ENCODE results near the gene PDK1.

Gene PDK1

DNA sequence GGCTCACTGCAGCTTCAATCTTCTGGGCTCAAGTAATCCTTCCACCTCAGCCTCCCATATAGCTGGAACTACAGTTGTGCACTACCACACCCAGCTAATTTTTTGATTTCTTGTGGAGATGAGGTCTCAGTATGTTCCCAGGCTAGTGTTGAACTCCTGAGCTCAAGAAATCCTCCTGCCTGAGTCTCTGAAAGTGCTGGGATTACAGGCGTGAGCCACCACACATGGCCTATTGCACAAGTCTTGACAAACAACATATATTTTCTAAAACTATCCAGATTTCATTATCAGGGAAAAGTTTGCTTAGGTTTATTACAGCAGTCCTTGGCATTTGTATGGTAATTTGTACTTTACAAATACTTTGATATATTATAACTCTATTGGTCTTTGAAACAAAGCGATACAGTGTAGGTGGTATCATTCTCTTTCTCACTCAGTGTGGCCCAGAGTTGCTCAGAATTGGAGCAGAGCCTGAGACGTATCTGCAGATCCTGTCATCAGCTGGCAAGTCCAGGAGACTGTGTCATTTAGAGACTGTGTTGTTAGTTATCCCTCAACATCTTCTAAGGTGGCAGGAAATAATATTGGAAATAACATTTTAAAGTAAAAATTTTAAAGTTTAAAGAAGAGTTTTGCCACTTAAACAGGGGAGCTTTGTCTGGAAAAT, 41.4 kb downstream of the PDK1 start:
- no peak for DNase-seq

DNA sequence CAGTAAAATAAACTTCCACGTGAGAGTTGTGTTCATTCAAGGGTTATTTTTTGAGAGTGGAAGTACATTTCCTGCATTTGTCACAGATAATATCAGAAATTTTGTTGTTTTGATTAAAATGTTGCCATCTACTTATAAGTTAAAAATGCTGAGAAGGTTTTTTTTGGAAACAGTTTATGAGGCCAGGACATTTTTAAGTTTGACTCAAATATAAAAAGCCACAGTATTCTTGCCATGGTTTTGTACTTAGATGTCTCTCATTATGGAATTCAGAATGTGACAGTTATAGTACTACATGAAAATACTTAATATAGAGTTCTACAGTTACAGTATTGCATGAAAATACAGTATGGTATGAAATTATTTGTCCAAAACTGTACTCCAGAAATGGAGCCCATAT, 44.1 kb downstream of the PDK1 start:
- no peak for DNase-seq

GRCh38 chr2:172600557-172601008, 44.7 kb downstream of the PDK1 start:
- no peak for DNase-seq

GRCh38 chr2:172606285-172606684, 50.4 kb downstream of the PDK1 start:
- no peak for DNase-seq

GRCh38 chr2:172607379-172607928, 51.6 kb downstream of the PDK1 start:
- no peak for DNase-seq

DNA sequence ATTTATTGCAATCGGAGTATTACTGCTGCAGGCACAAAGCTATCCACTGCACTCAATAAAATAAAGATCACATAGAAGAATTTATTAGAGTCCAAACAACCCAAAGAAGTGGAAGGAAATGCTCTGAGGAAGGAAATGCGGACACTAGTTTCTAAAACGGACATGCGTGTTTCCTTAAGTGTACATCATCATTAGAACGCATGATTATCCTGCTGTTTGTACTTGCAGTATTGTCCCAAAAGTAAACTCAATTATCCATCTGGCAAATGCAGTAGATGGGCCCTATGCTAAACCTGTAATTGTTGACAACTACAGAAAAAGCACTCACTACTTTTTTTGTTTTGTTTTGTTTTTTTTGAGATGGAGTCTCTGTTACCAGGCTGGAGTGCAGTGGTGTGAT, 53.6 kb downstream of the PDK1 start:
- DNase-seq = no peak

- DNase-seq = no peak
These were observed 56.2 kb downstream of the PDK1 start for GRCh38 chr2:172612051-172612450.

GRCh38 chr2:172613040-172613439, 57.1 kb downstream of the PDK1 start:
- no peak for DNase-seq

DNA sequence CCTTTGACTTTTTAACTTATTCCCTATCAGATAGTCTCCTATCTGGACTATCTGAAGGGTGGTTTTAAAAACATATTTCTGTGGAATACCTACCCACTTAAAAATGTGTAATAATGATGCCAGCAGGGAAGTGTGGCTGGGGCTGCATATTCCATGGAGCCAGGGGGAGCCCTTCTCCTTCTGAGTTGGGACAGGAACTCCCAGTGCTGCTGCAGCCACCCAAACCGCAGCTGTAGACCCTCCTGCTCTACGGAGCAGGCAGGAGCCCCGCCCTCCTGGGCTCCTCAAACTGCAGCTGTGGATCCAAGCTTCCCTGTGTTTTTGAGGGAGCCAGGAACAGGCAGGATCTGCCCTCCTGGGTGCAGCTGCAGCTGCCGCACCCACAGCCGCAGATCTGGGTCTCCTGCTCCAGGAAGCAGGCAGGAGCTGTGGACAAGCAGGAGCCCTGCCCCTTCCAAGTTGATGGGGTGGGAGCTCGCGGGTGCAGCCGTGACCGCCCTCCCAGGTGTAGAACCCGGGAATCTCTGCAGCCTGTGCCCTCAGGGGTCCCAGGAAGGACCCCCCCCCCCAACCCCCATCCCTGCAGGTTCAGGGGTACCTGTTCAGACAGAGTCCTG, 57.8 kb downstream of the PDK1 start:
- DNase-seq = no peak

DNA sequence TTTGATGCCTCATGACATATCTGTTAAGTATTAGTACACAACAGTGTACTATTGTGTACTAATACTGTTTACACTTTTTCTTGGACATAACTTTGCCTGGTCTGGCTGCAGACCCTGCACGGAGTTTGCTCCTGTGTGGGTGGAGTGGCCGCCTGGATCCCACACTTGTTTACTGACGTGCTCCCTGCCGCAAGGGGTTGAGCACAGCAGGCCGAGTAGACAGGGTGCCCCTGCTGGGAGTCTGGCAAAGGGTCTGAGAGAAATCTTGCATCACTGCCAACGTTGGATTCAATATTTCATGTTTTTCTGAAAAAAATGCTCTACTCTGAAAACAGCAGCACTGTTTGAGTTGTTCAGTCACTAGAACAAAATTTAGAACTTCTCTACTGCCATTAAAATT, 59.0 kb downstream of the PDK1 start:
- no peak for DNase-seq

- no peak for DNase-seq
These were observed 59.9 kb downstream of the PDK1 start for GRCh38 chr2:172615727-172616261.

GRCh38 chr2:172617115-172617514, 61.2 kb downstream of the PDK1 start:
- no peak for DNase-seq

DNA sequence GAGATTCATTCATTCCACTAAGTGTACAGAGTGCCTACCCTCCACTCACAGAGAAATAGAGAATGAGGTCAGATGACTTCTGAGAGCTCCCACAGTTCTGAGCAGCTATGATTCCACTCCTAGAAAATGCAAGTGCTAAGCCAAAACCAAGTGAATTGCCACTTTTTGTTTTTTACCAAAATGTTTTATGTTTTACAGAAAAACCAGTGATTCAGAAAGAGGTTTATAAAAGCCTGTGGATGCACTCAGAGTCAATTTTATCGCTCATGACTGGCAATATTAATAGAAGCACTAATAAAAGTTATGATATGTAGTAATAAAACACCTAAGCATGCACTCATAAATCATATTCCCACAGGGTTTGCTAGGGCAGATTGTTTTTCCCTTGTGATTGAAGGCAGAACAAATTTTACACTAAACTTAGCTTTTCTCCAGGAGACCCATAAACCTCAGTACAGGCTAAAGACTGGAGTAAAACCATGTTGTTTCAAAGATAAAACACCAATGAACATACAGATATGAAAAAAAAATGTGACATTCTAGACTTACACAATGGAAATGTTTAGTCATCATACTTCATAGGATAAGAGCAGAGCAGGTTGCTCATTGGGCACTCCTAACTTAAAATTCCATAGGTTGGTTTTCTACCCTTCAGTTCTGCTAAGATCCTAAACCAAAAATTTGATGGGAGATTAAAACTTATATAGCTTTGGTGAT, 67.5 kb downstream of the PDK1 start:
- no peak for DNase-seq

GRCh38 chr2:172624996-172625395, 69.1 kb downstream of the PDK1 start:
- no peak for DNase-seq

GRCh38 chr2:172627181-172627580, 71.3 kb downstream of the PDK1 start:
- DNase-seq = no peak

GRCh38 chr2:172628085-172628484, 72.2 kb downstream of the PDK1 start:
- DNase-seq = no peak

DNA sequence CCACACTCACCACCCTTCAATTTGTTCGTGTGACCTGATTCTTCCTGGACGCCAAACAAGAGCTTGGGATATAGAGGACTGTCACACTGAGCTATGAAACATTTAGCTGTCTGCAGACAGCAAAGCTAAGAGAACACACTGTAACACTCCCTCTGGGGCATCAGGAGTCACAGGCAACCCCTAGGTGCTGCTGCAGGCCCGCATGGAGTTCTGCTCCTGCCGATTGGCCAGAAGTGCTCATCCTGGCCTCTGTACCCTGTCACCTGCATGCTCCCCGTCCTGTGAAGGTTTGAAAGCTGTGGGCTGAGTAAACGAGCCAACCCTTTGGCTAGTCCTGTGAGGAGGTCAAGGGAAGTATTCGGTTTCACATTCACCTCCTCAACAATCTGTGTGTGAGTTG, 73.7 kb downstream of the PDK1 start:
- no peak for DNase-seq

GRCh38 chr2:172630181-172630580, 74.3 kb downstream of the PDK1 start:
- no peak for DNase-seq

DNA sequence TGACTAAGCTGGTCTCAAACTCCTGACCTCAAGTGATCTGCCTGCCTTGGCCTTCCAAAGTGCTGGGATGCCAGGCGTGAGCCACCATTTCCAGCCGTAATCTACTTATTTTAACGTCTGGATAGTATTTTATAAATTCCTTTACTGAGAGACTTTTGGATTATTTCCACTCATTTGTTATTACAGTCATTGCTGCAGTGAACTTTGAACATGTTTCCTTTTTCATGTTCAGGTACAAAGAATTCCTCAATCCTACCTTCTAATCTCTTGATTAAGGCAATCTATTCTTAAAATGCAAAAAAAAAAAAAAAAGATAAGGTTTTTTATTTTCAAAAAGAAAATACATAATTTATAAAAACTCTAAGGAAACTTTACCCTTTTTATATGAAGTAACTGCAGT, 78.6 kb downstream of the PDK1 start:
- DNase-seq = no peak

GRCh38 chr2:172635548-172635947, 79.7 kb downstream of the PDK1 start:
- DNase-seq = no peak

DNA sequence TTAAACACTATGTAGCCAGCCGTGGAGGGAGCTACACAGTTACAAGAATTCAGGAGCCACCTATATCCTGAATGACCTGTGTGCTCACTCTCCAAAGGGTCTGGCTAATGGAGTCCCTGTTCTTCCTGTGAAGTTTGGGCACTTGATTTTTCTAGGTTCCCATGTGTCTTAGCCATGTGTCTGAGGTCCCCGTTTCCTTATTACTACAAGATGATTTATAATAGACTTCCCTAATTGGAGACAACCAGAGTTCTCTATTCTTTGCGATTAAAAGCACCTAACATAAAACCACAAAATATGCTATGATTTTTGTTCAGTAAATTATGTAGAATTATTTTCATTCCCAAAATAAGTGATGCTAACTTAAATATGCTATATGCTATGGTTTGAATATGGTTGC, 83.4 kb downstream of the PDK1 start:
- DNase-seq = no peak

DNA sequence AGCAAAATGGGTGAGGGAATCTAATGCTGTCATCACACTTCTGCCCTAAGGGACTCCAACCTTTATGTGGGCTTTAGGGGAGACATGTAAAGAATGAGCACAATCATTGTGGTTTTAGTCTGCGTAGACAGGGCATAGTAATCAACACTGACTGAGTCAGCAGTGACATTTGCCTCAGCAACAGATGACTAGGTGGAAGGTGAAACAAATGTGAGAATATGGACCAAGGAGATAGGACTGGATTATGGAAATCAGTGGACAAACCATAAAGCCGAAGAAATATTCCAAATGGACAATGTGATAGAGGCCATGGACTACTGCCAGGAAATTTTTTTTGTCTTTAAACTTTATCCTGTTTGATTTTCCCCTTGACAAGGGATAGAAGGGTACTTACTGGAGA, 83.9 kb downstream of the PDK1 start:
- DNase-seq = no peak

GRCh38 chr2:172640389-172640788, 84.5 kb downstream of the PDK1 start:
- no peak for DNase-seq

All from midbrain (tissue), 1 donor.